Activated CD8-positive, alpha-beta memory T cell treated with anti-CD3 and anti-CD28 coated beads for 24 hours (primary cell): ENCODE measurements around the gene TRO.

ENCODE experiments used
- DNase-seq: peaks from one replicate; pipeline ENCODE4 v3.0.0-alpha.2; 2020

TRO gene, protein sequence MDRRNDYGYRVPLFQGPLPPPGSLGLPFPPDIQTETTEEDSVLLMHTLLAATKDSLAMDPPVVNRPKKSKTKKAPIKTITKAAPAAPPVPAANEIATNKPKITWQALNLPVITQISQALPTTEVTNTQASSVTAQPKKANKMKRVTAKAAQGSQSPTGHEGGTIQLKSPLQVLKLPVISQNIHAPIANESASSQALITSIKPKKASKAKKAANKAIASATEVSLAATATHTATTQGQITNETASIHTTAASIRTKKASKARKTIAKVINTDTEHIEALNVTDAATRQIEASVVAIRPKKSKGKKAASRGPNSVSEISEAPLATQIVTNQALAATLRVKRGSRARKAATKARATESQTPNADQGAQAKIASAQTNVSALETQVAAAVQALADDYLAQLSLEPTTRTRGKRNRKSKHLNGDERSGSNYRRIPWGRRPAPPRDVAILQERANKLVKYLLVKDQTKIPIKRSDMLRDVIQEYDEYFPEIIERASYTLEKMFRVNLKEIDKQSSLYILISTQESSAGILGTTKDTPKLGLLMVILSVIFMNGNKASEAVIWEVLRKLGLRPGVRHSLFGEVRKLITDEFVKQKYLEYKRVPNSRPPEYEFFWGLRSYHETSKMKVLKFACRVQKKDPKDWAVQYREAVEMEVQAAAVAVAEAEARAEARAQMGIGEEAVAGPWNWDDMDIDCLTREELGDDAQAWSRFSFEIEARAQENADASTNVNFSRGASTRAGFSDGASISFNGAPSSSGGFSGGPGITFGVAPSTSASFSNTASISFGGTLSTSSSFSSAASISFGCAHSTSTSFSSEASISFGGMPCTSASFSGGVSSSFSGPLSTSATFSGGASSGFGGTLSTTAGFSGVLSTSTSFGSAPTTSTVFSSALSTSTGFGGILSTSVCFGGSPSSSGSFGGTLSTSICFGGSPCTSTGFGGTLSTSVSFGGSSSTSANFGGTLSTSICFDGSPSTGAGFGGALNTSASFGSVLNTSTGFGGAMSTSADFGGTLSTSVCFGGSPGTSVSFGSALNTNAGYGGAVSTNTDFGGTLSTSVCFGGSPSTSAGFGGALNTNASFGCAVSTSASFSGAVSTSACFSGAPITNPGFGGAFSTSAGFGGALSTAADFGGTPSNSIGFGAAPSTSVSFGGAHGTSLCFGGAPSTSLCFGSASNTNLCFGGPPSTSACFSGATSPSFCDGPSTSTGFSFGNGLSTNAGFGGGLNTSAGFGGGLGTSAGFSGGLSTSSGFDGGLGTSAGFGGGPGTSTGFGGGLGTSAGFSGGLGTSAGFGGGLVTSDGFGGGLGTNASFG (N-terminal part only)

DNA sequence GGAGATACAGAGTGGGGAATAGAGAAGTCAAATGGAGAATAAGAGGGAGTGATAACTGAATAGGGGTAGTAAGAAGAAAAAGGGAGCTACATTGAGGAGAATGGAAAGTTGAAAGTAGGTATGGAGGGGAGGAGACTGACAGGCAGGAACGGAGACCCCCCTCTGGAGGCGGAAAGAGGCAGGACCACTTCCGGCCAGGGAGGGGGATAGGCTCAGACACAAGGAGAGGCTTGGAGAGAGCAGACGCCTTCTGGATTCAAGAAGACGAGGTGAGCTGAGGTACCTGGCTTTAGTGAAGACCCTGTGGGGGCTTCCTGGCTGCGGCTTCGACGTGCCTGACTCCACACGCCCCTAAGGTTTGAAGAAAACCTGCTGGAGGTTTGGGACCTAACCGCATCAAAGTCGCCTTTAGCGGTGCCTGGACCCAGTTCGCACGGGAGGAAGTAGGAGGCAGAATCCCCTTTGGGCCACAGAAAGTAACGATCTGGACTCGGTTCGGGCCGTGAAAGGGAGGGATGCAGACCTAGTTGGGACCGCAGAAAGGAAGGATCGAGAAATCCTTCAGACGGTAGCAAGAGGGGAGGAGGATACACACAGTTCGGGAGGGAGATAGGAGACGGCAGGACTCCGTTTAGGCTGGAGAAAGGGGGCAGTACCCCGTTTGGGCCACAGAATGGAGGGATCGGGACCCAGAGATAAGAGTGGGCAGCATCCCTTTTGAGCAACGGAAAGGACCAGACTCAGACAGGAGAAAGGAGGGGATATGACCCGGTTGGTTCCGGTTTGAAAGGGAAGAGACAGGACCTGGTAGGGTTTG, at the start of gene TRO:
TSS of gene TRO (plus strand) at position 215 of the 817 bp plus-strand sequence. CDS start 1,423 bp downstream, outside the sequence.
- DNase-seq, result no peak

DNA sequence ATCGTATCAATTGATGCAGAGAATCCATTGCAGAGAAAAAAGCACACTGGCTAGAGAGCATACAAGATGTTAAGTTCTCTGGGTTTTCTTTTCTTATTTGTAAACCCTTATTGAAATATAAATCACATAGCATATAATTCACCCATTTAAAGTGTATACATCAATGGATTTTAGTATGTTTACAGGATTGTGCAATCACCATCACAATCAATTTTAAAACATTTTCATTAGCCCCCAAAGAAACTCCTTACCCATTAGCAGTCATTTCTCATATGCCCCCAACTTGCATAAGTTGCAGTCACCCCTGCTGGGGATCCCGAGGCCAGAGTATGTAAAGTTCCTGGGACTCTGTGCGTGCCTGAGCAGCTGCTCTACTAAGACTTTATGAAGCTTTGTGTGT, 34.9 kb upstream of the TRO start:
- DNase-seq, result no peak

DNA sequence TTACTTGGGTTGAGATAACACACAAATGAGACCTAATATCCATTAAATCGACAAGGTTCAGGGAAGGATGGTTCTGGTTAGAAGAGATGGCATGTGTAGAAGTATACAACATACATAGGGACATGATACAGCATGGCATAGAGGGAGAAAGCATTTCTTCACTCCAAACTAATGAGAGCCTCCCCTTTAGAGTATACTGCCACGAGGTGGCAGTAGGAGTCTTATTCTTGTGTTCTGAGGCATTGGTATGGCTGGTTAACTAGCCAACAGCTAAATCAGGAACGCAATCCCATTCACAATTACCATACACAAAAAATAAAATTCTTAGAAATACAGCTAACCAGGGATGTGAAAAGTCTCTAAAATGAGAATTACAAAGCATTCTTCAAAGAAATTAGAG, 29.1 kb upstream of the TRO start:
- DNase-seq, result no peak

DNA sequence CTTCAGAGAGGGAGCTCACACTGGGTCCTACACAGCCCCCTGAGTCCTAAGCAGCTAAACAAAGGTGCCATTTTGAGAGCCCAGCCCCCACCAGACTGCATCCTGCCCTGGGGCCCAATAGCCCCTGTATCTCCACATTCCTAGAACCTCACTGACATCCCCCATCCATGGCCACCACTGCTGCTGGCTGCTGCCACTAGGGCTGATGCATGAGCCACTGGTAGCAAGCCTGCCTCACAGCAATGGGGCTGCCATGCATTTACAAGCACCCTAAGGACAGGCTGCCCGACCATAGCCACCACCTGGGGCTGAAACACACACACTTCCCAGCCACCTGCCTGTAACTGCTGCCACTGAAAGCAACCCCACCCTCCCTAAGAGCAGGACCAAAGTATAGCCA, 26.5 kb upstream of the TRO start:
- DNase-seq, result no peak

DNA sequence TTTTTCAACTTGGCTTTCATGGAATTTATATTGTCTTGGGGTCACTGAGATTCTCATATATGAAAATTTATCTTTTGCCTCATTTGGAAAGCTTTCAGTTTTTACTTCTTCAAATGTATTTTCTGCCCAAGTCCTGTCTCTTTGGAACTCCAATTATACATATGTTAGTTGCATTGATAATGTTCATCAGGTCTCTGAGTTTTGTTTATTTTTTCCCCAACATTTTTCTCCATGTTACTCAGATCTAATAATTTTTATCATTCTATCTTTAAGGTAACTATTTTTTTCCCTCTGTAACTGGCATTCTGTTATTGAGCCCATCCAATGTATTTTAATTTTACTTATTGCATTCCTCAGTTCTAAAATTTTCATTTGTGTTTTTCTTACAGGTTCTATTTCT, 10.7 kb upstream of the TRO start:
- no peak for DNase-seq

DNA sequence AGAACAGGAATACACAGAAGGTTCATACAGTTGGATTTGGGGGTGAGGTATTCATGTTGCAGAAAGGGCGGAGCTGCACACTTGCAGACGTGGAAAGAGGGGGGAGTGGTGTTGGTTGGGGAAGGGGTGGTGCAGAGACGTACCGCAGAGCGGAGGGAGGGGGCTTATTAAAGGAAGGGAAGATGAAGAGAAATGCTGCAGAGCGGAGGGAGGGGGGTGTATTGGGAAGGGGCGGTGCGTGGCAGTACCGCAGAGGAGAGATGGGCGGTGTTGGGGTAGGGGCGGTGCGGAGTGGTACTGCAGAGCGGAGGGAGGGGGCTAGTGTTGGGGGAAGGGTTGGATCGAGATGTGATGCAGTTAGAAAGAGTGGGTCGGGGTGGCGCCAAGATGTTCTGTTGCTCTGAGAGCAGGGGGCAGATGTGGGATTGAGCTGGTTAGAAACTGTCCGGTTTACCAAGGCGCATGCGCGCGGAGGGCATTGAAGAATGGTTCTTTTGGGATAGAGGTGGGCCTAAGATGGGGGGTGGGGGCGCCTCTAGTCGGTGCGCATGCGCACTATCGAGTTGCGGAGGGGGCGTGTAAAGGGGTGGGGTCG, 900 bp downstream of the TRO start:
- peak; percentile 78 for DNase-seq

DNA sequence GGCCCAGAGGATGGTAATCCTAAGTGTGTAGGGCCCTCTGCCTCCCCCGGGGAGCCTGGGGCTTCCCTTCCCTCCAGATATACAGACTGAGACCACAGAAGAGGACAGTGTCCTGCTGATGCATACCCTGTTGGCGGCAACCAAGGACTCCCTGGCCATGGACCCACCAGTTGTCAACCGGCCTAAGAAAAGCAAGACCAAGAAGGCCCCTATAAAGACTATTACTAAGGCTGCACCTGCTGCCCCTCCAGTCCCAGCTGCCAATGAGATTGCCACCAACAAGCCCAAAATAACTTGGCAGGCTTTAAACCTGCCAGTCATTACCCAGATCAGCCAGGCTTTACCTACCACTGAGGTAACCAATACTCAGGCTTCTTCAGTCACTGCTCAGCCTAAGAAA, 1.9 kb downstream of the TRO start:
- DNase-seq, result no peak

DNA sequence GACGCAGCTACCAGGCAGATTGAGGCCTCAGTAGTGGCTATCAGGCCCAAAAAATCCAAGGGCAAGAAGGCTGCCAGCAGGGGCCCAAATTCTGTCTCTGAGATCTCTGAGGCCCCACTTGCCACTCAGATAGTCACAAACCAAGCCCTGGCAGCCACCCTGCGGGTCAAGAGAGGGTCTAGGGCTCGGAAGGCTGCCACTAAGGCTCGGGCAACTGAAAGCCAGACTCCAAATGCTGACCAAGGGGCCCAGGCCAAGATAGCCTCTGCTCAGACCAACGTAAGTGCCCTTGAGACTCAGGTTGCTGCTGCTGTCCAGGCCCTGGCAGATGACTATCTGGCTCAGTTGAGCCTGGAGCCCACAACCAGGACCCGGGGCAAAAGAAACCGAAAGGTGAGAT, 2.8 kb downstream of the TRO start:
- DNase-seq, result no peak

DNA sequence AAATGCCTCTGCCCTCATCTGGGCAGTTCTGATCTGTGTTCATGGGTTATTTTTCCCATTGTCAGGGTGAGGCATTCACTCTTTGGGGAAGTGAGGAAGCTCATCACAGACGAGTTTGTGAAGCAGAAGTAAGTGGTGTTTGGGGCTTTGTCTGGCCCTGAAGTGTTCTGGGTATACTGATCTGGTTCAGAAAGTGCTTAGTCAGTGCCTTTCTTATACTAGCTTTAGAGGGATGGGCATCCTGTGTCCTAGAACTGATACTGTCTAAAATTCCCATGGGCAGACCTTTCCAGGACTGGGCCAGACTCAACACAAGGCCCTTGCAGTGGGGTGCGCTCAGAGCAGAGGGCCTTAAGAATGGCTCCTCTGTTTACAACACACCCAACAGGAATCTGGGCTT, 6.4 kb downstream of the TRO start:
- no peak for DNase-seq

DNA sequence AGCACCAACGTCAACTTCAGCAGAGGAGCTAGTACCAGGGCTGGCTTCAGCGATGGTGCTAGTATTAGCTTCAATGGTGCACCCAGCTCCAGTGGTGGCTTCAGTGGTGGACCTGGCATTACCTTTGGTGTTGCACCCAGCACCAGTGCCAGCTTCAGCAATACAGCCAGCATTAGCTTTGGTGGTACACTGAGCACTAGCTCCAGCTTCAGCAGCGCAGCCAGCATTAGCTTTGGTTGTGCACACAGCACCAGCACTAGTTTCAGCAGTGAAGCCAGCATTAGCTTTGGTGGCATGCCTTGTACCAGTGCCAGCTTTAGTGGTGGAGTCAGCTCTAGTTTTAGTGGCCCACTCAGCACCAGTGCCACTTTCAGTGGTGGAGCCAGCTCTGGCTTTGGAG, 8.3 kb downstream of the TRO start:
- no peak for DNase-seq

DNA sequence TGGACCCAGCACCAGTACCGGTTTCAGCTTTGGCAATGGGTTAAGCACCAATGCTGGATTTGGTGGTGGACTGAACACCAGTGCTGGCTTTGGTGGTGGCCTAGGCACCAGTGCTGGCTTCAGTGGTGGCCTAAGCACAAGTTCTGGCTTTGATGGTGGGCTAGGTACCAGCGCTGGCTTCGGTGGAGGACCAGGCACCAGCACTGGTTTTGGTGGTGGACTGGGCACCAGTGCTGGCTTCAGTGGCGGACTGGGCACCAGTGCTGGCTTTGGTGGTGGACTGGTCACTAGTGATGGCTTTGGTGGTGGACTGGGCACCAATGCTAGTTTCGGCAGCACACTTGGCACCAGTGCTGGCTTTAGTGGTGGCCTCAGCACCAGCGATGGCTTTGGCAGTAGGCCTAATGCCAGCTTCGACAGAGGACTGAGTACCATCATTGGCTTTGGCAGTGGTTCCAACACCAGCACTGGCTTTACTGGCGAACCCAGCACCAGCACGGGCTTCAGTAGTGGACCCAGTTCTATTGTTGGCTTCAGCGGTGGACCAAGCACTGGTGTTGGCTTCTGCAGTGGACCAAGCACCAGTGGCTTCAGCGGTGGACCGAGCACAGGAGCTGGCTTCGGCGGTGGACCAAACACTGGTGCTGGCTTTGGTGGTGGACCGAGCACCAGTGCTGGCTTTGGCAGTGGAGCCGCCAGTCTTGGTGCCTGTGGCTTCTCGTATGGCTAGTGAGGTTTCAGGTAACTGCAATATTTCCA, 9.8 kb downstream of the TRO start:
- no peak for DNase-seq

DNA sequence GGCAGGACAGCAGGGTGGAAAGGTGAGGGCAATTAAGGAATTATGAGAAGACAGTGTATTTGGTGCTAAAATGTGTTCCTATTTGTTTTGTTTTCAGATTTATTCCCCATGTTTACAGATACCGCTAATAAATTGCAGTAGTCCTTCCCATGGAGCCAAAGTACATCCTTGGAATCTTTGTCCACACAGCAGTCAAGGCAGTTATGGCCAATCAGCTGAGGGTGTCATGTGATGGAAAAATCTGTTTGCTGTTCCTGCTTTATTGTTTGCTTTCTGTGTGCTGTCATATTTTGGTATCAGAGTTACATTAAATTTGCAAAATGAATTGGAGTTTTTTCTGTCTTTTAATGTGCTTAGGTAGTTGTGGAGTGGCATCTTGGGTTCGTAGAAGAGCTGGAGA, 10.5 kb downstream of the TRO start:
- DNase-seq, result no peak

DNA sequence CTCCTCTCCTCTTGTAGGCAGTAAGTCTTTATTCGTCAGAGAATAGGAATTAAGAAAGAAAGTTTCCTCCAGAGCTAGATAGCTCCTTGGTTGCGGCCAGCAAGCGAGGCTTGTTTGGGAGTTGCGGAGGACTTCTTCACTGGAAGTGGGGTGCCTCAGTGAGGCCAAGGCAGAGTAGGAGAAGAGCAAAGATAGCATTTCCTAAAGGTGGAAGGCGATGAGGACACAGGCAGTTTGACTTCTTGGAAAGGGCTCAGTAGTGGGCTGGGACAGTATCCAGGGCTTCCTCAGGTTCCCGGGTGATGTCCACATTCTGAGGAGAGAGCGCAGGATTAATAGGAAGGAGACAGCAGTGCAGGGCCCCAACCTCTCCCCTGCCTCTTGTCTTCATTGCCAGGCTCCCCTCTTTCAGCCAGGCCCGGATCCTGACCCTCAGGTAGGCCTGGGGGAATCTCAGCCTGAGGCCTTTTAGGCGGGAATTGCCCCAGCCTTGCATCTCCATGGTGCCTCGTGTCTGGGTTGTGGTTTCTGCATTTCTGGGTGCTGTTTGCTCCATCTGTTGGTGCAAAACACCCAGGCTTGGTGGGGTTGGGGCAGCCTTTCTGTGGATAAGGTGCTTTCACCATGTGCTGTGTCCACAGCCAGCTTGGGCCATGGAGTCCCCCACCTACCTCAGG, 12.7 kb downstream of the TRO start:
- DNase-seq, result no peak

DNA sequence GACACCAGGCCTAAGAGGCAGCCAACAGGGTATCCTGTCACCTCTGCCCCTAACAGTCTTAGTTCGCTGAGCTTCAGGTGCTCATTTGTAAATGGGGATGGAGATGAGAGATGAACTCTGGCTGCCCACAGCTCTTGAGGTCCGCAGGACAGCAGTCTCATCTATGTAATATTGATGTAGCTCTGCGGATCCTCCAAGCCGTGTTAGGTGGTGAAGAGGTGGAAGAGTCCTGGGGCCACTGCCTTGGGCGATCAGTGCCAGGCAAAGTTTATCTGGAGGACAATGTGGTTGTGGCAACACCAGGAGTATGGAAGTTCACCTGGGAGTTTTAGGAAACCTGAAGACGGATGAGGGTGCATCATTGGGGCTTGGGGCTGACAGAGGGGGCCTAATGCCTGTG, 13.4 kb downstream of the TRO start:
- DNase-seq, result no peak

DNA sequence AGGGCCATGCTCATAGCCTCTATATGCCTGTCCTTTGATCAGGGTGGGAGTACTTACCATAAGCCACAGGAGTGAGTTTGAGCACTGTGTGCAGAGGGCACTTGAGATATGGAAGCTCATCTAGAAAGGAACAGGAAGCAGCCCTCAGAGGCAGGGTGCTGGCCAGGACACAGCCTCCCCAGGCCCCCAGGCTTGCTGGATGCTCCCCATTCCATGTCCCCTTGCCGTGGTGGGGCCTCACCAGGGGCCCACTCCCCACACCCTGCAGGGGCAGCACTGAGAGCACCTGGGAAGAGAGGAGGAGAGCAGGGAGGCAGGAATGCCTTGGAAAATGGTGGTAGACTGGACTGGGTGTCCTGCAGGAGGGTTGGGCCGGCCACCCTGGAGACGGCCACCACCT, 14.3 kb downstream of the TRO start:
- DNase-seq, result no peak

DNA sequence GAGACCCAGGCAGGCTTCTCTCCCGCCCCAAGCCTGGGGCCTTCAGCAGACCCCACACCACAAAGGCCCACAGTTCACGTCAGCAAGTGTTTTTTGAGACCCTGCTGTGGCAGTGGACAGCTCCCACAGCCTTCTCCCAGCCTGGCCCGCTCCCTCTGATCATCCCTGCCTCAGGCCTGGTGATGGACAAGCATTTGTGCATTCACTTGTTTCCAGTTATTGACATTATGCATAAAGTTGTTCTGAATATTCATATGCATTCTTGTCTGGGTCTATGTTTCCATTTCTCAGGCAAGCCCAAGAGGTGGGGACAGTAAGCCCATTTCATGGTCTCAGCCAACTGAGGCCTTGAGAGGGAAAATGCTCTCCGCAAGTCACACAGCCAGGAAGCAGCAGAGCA, 14.7 kb downstream of the TRO start:
- DNase-seq, result no peak

DNA sequence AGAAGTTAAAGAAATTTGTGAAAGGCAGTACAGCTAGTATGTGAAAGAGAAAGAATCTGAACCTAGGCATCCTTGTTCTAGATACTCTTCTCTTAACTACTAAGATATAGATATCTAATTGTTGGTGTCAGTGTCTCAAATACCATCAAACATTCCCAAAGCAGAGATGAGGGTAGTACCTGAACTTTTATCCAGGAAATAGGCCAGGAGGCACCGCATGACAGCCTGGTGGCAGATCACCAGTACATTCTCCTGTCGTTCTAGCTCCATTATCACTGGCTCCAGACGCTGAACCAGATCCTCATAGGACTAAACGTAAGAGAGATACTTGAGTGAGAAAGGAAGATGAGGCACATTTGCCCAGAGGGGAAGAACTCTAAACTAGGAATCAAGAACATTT, 16.8 kb downstream of the TRO start:
- DNase-seq, result no peak

DNA sequence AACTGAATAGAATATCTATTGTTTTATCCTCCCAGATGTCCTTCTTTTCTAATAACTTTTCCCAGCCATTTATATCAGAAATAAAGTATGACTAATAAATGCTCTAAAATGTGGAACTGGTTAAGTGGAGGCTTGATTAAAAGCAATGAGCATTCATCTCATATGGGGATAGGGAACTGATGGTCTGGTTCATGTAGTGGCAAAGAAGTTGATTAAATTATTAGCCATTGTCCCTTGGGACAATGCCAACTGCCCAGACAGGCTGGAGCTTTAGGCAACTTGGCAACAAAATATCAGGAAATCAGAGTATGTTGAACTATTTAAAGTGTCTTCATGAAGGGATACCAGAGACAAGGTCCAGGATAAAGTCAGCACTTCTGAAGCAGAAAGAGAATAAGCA, 24.2 kb downstream of the TRO start:
- no peak for DNase-seq

DNA sequence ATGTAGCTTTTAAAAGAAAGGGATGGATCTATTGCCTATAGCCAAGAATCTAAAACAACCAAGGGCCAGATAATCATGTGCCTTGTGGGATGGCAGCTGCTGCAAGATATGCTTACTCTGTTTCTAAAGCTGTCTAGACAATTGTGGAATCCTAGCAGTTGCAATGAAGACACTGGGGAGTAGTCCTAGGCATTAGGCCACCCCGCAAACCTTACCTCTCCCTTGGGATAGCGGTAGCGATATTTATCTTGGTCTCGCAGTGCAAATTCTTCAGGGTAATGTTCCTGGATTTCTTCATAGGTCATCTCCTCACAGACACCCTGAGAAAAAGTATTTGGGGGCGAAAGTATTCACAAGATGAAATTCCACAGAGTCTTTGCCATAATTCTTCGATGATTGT, 24.6 kb downstream of the TRO start:
- no peak for DNase-seq

DNA sequence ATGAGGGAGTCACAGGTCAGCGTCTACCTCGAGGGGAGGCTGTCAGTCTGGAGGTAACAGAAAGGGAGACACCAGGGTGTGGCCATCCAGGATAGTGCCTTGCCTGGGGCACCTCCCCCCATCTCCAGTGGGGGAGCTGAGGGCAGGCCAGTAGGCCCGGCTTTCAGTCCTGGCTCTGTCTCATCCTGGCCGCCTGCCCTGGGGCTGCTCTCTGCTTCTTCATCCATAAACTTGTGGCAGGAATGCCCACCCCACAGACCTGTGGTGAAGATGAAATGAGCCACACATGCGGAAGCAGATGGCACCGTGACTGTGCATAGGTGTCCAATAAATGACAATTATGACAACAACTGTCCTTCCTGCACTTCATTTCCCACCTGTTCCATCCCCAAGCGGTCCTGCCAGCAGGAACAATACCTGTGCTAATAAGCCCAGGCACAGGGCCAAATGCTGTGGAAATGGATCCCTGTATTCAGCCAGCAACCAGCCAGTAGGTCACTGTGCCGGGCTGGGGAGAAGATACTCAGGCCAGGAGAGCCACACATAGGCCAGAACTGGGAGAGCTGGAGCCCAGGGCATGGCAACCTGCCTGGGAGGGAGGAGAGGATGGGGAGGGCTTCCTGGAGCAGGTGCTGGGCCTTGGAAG, 30.2 kb downstream of the TRO start:
- no peak for DNase-seq
